A549 (cell line): ENCODE data around the gene FAM193A. TPM values are rescaled to one million over a fixed set of nuclear protein-coding genes. Genes with fewer than 3 reads are reported as not detected.

Source experiments
- ATAC-seq, 2 experiments: fragments of 200-7000 bp in 1 of 2; fragments of >200 bp in 1 of 2; cut with Nextera tagmentation in 1 of 2; cut with Tn5 transposase in 1 of 2; 3 replicates each; pipeline versions ENCODE4 v1.8.0 to v1.9.1; 2018 to 2020; ENCODE audit warnings: mild to moderate bottlenecking in 1 of 2, moderate library complexity in 1 of 2
- CTCF ChIA-PET: fragments of 300-600 bp; sonication (Branson Sonifier 250); formaldehyde crosslinking; extraction: SDS; loops from one replicate; lab custom pipeline; 2021; ENCODE audit warnings: antibody characterized with exemption, inconsistent platforms; lab: Yijun Ruan, JAX
- POLR2A ChIA-PET: fragments of 350-600 bp; formaldehyde crosslinking; extraction: SDS; loops from one replicate; lab custom pipeline; 2021; ENCODE audit warnings: antibody characterized with exemption, inconsistent platforms; lab: Yijun Ruan, JAX
- DNase-seq, 2 experiments: peaks; one replicate each; pipeline versions ENCODE4 v3.0.0 to v3.0.0-alpha.2; 2011 to 2016; ENCODE audit warnings: low read depth in 1 of 2, low spot score in 1 of 2
- FAIRE-seq: peaks from 2 replicates; lab custom pipeline; 2011; peaks lifted over from hg19 to GRCh38; lab: Jason Lieb, UNC
- H3K27ac ChIP-seq, 2 experiments: fragments of >200 bp; sonication (Bioruptor Twin); formaldehyde crosslinking; 3 replicates each; pipeline ENCODE4 v1.5.1; 2016 to 2017
- H3K4me1 ChIP-seq: fragments of >200 bp; sonication (Bioruptor Twin); formaldehyde crosslinking; 3 replicates; pipeline ENCODE4 v1.6.1; 2016
- H3K4me2 ChIP-seq: fragments of >200 bp; sonication (Bioruptor Twin); formaldehyde crosslinking; 3 replicates; pipeline ENCODE4 v1.6.1; 2016
- H3K4me3 ChIP-seq: fragments of >200 bp; sonication (Bioruptor Twin); formaldehyde crosslinking; 3 replicates; pipeline ENCODE4 v1.5.1; 2016
- H3K9me3 ChIP-seq: fragments of >200 bp; sonication (Bioruptor Twin); formaldehyde crosslinking; 3 replicates; pipeline ENCODE4 v1.6.1; 2016
- ATOH8 ChIP-seq: fragments of 250-450 bp; sonication (Bioruptor Pico); IDR thresholded peaks from 2 replicates; pipeline ENCODE4 v1.5.0; 2020; ENCODE audit warnings: low read depth, mild to moderate bottlenecking, moderate library complexity
- BCL3 ChIP-seq: fragments of >200 bp; sonication (Bioruptor Twin); formaldehyde crosslinking; IDR thresholded peaks from 3 replicates; pipeline ENCODE4 v1.6.1; 2016
- CHD2 ChIP-seq: fragments of 150-350 bp; IDR thresholded peaks from 2 replicates; pipeline ENCODE4 v1.6.1; 2014; ENCODE audit warnings: low read length; ENCODE audit not compliant: partially characterized antibody
- CHD4 ChIP-seq: fragments of 200-600 bp; sonication (generic); IDR thresholded peaks from 2 replicates; pipeline ENCODE4 v1.6.1; 2016; ENCODE audit warnings: antibody characterized with exemption, mild to moderate bottlenecking, borderline replicate concordance
- EP300 ChIP-seq, 2 experiments: fragments of >200 bp; sonication (Bioruptor Twin); formaldehyde crosslinking; IDR thresholded peaks; 2 replicates in 1 of 2; 3 replicates in 1 of 2; pipeline ENCODE4 v1.6.1; 2016 to 2017
- ESRRA ChIP-seq: fragments of 150-350 bp; IDR thresholded peaks from 2 replicates; pipeline ENCODE4 v1.6.1; 2014; ENCODE audit warnings: mild to moderate bottlenecking, low read length, borderline replicate concordance
- FOSL2 ChIP-seq, 2 experiments: fragments of 450-650 bp in 1 of 2; fragments of >200 bp in 1 of 2; sonication (Bioruptor Twin) in 1 of 2; formaldehyde crosslinking; IDR thresholded peaks; 2 replicates each; pipeline versions ENCODE4 v1.5.0 to v1.6.1; 2016 to 2020; ENCODE audit warnings: mild to moderate bottlenecking in 1 of 2, moderate library complexity in 1 of 2
- GATA3 ChIP-seq: IDR thresholded peaks from 2 replicates; pipeline ENCODE4 v1.6.1; 2012; ENCODE audit warnings: borderline replicate concordance
- HES2 ChIP-seq: fragments of >200 bp; sonication (Bioruptor Twin); formaldehyde crosslinking; IDR thresholded peaks from 2 replicates; pipeline ENCODE4 v1.6.1; 2016
- KDM1A ChIP-seq: fragments of 200-600 bp; sonication (generic); IDR thresholded peaks from 2 replicates; pipeline ENCODE4 v1.6.1; 2016; ENCODE audit warnings: low read depth, mild to moderate bottlenecking
- KDM5A ChIP-seq: fragments of 200-600 bp; sonication (generic); IDR thresholded peaks from 2 replicates; pipeline ENCODE4 v1.6.1; 2016; ENCODE audit warnings: antibody characterized with exemption, mild to moderate bottlenecking
- NPAS2 ChIP-seq: fragments of 250-450 bp; sonication (Bioruptor Pico); IDR thresholded peaks from 2 replicates; pipeline ENCODE4 v1.8.0; 2022; ENCODE audit warnings: mild to moderate bottlenecking, moderate library complexity, borderline replicate concordance
- NR3C1 ChIP-seq: fragments of >200 bp; sonication (Bioruptor Twin); formaldehyde crosslinking; IDR thresholded peaks from 3 replicates; pipeline ENCODE4 v1.6.1; 2017
- PHF8 ChIP-seq: fragments of 200-600 bp; sonication (generic); IDR thresholded peaks from 2 replicates; pipeline ENCODE4 v1.6.1; 2016; ENCODE audit warnings: low read depth, mild to moderate bottlenecking, antibody characterized with exemption, moderate library complexity, borderline replicate concordance
- RARB ChIP-seq: fragments of 250-450 bp; sonication (Bioruptor Pico); IDR thresholded peaks from 2 replicates; pipeline ENCODE4 v1.8.0; 2021; ENCODE audit warnings: mild to moderate bottlenecking, moderate library complexity
- RCOR1 ChIP-seq: fragments of 150-350 bp; IDR thresholded peaks from 2 replicates; pipeline ENCODE4 v1.6.1; 2014; ENCODE audit warnings: antibody characterized with exemption, low read length, low read depth
- RFX5 ChIP-seq: fragments of 450-650 bp; IDR thresholded peaks from 2 replicates; pipeline ENCODE4 v1.7.1; 2014; ENCODE audit warnings: antibody characterized with exemption, mild to moderate bottlenecking, moderate library complexity
- SREBF2 ChIP-seq: fragments of 450-650 bp; IDR thresholded peaks from 2 replicates; pipeline ENCODE4 v1.6.1; 2014; ENCODE audit warnings: mild to moderate bottlenecking, moderate library complexity
- TFCP2L1 ChIP-seq: fragments of 250-450 bp; sonication (Bioruptor Pico); IDR thresholded peaks from 2 replicates; pipeline ENCODE4 v1.5.0; 2021; ENCODE audit warnings: mild to moderate bottlenecking
- ZFP36 ChIP-seq: fragments of 450-650 bp; IDR thresholded peaks from 2 replicates; pipeline ENCODE4 v1.6.1; 2014; ENCODE audit warnings: borderline replicate concordance; ENCODE audit not compliant: partially characterized antibody
- ZNF302 ChIP-seq: fragments of 250-450 bp; sonication (Bioruptor Pico); IDR thresholded peaks from 2 replicates; pipeline ENCODE4 v1.9.0; 2021; ENCODE audit warnings: inconsistent platforms, mild to moderate bottlenecking, moderate library complexity
- WGBS: methylation state at CpG from one replicate; pipeline ENCODE4 v1.1.6; 2017; ENCODE audit errors: missing lambda C conversion rate; 5-methylcytosine and 5-hydroxymethylcytosine counted together
- polyA plus RNA-seq, 4 experiments: library from polyadenylated mRNA; depleted of rRNA in 3 of 4; stranded (reverse); fragments of >200 nt; fragmentation: RNase III in 1 of 4; extraction: RNeasy Plus Mini Kit Qiagen cat#74134 plus additional on column Dnase treatment in 1 of 4; gene quantifications; 2 replicates in 3 of 4; 3 replicates in 1 of 4; pipeline ENCODE4 v1.2.3, GENCODE V29; 2011 to 2017
- TF ChIP-seq, protein P1 (sequence below): fragments of 250-450 bp; sonication (Bioruptor Pico); IDR thresholded peaks from 2 replicates; pipeline ENCODE4 v1.5.0; 2021; ENCODE audit warnings: mild to moderate bottlenecking, moderate library complexity, borderline replicate concordance
- TF ChIP-seq, protein P2 (sequence below): fragments of 450-650 bp; IDR thresholded peaks from 2 replicates; pipeline ENCODE4 v1.6.1; 2014; ENCODE audit warnings: antibody characterized with exemption
- TF ChIP-seq, protein P3 (sequence below): IDR thresholded peaks from 2 replicates; pipeline ENCODE4 v1.6.1; 2012

The FAM193A gene
- polyA plus RNA-seq, 2 of the 4 experiments (the other 2 are of a cell fraction): 4.5 to 6.7 TPM

DNA sequence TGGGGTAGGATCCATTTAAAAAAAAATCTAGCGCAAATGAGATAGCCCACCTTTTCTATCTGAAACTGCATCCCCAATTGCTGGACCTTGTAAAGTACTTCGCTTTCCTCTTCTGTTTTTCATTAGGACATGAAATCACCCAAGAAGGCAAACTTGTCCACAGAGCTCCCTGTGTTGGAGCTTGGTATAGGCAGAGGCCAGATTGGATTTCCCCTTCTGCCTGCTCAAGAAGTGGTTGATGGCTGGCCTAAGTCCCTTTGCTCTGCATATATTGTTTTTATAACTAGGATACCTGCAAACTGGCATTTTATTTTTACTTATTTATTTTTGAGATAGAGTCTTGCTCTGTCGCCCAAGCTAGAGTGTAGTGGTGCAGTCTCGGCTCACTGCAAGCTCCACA lies 39.1 kb upstream of the FAM193A start:
- H3K4me1 ChIP-seq: no peaks in the 10 kb centered on the region
- TF ChIP-seq ATOH8 (CRISPR knock-in tag): no peak
- no peak for TF ChIP-seq RARB (CRISPR knock-in tag)
- TF ChIP-seq ESRRA: no peak
- no peak for TF ChIP-seq CHD4
- no peak for TF ChIP-seq FOSL2 (IDR thresholded peaks at IDR 0.05)
- TF ChIP-seq FOSL2 (CRISPR knock-in tag; IDR thresholded peaks at IDR 0.05): no peak
- TF ChIP-seq NPAS2: no peak
- H3K9me3 ChIP-seq: no peaks in the 10 kb centered on the region
- no peak overlapping the region for H3K4me2 ChIP-seq
- DNase-seq: no peak
- H3K4me3 ChIP-seq: no peak overlapping the region
- 98% methylated on average over 4 of the region's 4 CpGs for WGBS
- FAIRE-seq: no peak
- no peak overlapping the region for H3K27ac ChIP-seq
- ATAC-seq: no peak
- ChIA-PET CTCF (no interaction called here), POLR2A (interaction anchor here (0.6 kb wide), 1 partner anchor 35 kb away, joined by 3 read pairs; no protein-coding TSS in a partner anchor)

DNA sequence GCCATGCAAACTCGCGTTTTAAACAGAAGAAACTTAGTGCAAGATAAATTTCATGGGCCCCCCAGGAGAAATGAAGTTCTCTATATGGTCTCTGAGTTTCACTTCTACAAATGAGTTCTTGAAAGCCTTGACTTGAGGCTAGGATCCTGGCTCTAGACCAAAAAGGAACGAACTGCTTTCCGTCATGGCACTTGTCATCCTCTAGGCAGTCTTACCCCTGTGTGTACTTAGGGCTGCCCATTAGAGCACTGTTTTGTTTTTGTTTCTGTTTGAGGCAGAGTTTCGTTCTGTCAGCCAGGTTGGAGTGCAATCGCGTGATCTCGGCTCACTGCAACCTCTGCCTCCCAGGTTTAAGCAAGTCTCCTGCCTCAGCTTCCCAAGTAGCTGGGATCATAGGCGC lies 38.5 kb upstream of the FAM193A start:
- ATAC-seq (no peak), DNase-seq (no peak), FAIRE-seq (no peak)
- TF ChIP-seq RARB (CRISPR knock-in tag): no peak
- no peak for TF ChIP-seq ZFP36
- TF ChIP-seq EP300 (IDR thresholded peaks at IDR 0.05): no peak
- TF ChIP-seq, protein P1, sequence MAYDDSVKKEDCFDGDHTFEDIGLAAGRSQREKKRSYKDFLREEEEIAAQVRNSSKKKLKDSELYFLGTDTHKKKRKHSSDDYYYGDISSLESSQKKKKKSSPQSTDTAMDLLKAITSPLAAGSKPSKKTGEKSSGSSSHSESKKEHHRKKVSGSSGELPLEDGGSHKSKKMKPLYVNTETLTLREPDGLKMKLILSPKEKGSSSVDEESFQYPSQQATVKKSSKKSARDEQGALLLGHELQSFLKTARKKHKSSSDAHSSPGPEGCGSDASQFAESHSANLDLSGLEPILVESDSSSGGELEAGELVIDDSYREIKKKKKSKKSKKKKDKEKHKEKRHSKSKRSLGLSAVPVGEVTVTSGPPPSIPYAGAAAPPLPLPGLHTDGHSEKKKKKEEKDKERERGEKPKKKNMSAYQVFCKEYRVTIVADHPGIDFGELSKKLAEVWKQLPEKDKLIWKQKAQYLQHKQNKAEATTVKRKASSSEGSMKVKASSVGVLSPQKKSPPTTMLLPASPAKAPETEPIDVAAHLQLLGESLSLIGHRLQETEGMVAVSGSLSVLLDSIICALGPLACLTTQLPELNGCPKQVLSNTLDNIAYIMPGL (CRISPR knock-in tag): no peak
- TF ChIP-seq TFCP2L1 (CRISPR knock-in tag): no peak
- TF ChIP-seq CHD2: no peak
- TF ChIP-seq GATA3: no peak
- TF ChIP-seq HES2: no peak
- TF ChIP-seq PHF8: no peak
- Histone ChIP-seq H3K4me1 (no peaks in the 10 kb centered on the region), H3K4me3 (no peak overlapping the region), H3K4me2 (no peak overlapping the region), H3K9me3 (no peaks in the 10 kb centered on the region), H3K27ac (no peak overlapping the region)
- ChIA-PET CTCF (no interaction called here), POLR2A (no interaction called here)
- 91% methylated on average over 9 of the region's 9 CpGs for WGBS

DNA sequence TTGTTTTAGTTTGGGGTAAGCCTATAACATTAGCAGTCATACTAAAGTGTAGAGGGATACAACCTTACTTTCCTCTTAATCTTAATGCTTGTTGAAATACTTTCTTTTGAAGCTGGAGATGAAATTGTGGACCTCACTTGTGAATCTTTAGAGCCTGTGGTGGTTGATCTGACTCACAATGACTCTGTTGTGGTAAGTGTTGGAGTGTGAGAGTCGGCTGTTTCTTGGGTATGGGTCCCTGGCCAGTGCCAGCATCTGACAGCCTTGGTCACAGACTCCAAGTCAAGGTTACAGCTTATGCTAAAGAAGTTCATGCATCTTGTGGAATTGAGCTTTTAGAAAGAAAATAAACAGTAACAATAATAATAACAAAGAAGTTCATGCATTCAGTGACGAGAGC lies 35.9 kb upstream of the FAM193A start:
- Histone ChIP-seq H3K27ac (no peak overlapping the region), H3K4me3 (no peak overlapping the region), H3K4me2 (no peak overlapping the region), H3K4me1 (no peaks in the 10 kb centered on the region), H3K9me3 (no peaks in the 10 kb centered on the region)
- ChIA-PET POLR2A (no interaction called here), CTCF (no interaction called here)
- FAIRE-seq (no peak), DNase-seq (no peak), ATAC-seq (no peak)
- TF ChIP-seq KDM1A: no peak
- TF ChIP-seq, protein P2, sequence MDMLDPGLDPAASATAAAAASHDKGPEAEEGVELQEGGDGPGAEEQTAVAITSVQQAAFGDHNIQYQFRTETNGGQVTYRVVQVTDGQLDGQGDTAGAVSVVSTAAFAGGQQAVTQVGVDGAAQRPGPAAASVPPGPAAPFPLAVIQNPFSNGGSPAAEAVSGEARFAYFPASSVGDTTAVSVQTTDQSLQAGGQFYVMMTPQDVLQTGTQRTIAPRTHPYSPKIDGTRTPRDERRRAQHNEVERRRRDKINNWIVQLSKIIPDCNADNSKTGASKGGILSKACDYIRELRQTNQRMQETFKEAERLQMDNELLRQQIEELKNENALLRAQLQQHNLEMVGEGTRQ: no peak
- no peak for TF ChIP-seq ZNF302 (CRISPR knock-in tag)
- TF ChIP-seq, protein P3, sequence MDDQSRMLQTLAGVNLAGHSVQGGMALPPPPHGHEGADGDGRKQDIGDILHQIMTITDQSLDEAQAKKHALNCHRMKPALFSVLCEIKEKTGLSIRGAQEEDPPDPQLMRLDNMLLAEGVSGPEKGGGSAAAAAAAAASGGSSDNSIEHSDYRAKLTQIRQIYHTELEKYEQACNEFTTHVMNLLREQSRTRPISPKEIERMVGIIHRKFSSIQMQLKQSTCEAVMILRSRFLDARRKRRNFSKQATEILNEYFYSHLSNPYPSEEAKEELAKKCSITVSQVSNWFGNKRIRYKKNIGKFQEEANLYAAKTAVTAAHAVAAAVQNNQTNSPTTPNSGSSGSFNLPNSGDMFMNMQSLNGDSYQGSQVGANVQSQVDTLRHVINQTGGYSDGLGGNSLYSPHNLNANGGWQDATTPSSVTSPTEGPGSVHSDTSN: no peak
- no peak for TF ChIP-seq HES2
- TF ChIP-seq, protein P1 (CRISPR knock-in tag): no peak
- no peak for TF ChIP-seq CHD4
- TF ChIP-seq BCL3: no peak
- no peak for TF ChIP-seq NR3C1
- no peak for TF ChIP-seq RCOR1
- no peak for TF ChIP-seq TFCP2L1 (CRISPR knock-in tag)
- TF ChIP-seq KDM5A: no peak
- TF ChIP-seq SREBF2: no peak
- TF ChIP-seq RFX5: no peak
- TF ChIP-seq FOSL2 (IDR thresholded peaks at IDR 0.05): no peak
- TF ChIP-seq FOSL2 (CRISPR knock-in tag; IDR thresholded peaks at IDR 0.05): no peak
- WGBS: 92% methylated on average over 2 of the region's 2 CpGs
